Esophagus squamous epithelium (tissue), 5 donors: Measurements from ENCODE around the gene OR56A4. TPM values are rescaled to one million over a fixed set of nuclear protein-coding genes. Genes with fewer than 3 reads are reported as not detected.

Experiments
- DNase-seq: peaks from one replicate; lab custom pipeline; 2025; lab: John Stamatoyannopoulos, UW
- H3K27ac ChIP-seq, 4 donors: fragments of 200-600 bp; sonication (generic); one replicate each; pipeline ENCODE4 v1.5.1; 2016 to 2019; ENCODE audit warnings: mild to moderate bottlenecking in 1 of 4
- H3K27me3 ChIP-seq, 4 donors: fragments of 200-600 bp; sonication (generic); 1 replicate in 3 of 4; 2 replicates in 1 of 4; pipeline versions ENCODE4 v1.5.1 to v1.6.0; 2017 to 2021; ENCODE audit warnings: antibody characterized with exemption in 1 of 4
- H3K36me3 ChIP-seq, 3 donors: fragments of 200-600 bp; sonication (generic); one replicate each; pipeline ENCODE4 v1.5.1; 2016 to 2019
- H3K4me1 ChIP-seq, 3 donors: fragments of 200-600 bp; sonication (generic); one replicate each; pipeline ENCODE4 v1.5.1; 2017 to 2019
- H3K4me3 ChIP-seq, 4 donors: fragments of 200-600 bp; sonication (generic); 1 replicate in 3 of 4; 2 replicates in 1 of 4; pipeline ENCODE4 v1.5.1; 2016 to 2019; ENCODE audit warnings: mild to moderate bottlenecking in 2 of 4, moderate library complexity in 1 of 4
- H3K9me3 ChIP-seq, 3 donors: fragments of 200-600 bp; sonication (generic); one replicate each; pipeline ENCODE4 v1.5.1; 2016 to 2019
- CTCF ChIP-seq, 6 experiments: fragments of 450-650 bp in 4 of 6; fragments of 200-600 bp in 2 of 6; sonication (generic) in 2 of 6; IDR thresholded peaks; one replicate each; pipeline ENCODE4 v1.5.1; 2016 to 2019; ENCODE audit warnings: antibody characterized with exemption in 6 of 6, mild to moderate bottlenecking in 4 of 6, moderate library complexity in 4 of 6
- POLR2A ChIP-seq, 4 donors: fragments of 450-650 bp; IDR thresholded peaks; one replicate each; pipeline ENCODE4 v1.6.1; 2017; ENCODE audit warnings: antibody characterized with exemption in 4 of 4, mild to moderate bottlenecking in 4 of 4, moderate library complexity in 3 of 4
- WGBS, 2 donors: methylation state at CpG; one replicate each; pipeline ENCODE4 v1.1.5; 2018; 5-methylcytosine and 5-hydroxymethylcytosine counted together
- intact Hi-C: fragments of 100-400 bp; cut with DNase I; formaldehyde crosslinking; loops from one replicate; pipeline ENCODE4 v1.15.0; 2022
- total RNA-seq, 4 donors: library from RNA; depleted of rRNA; stranded (reverse); fragments of >200 nt; gene quantifications; one replicate each; pipeline ENCODE4 v1.1.0, GENCODE V29; 2016
- donor health status: DM: yes; HTN: yes; CAD: no.

OR56A4 gene
- total RNA-seq, 4 donors from 2014 or later, result not detected

GRCh38 chr11:6027501-6027900 lies 20.8 kb upstream of the OR56A4 start:
- 64 to 71% methylated on average over 1 of the region's 1 CpG for WGBS, 2 donors
- Histone ChIP-seq H3K27me3 (no peaks in the 10 kb centered on the region), H3K9me3 (no peaks in the 10 kb centered on the region), H3K4me1 (no peaks in the 10 kb centered on the region), H3K4me3 (no peak overlapping the region), H3K36me3 (no peaks in the 10 kb centered on the region), H3K27ac (no peak overlapping the region)
- intact Hi-C loops, result loop anchor here (10.0 kb wide), 1 partner anchor 337 kb away; no protein-coding TSS in a partner anchor
- no peak for DNase-seq
- TF ChIP-seq POLR2A (IDR thresholded peaks at IDR 0.05) (no peak), CTCF (IDR thresholded peaks at IDR 0.05) (no peak)

- 60 to 88% methylated on average over 2 of the region's 2 CpGs for WGBS, 2 donors
- Histone ChIP-seq H3K27ac (no peak overlapping the region), H3K27me3 (no peaks in the 10 kb centered on the region), H3K9me3 (no peaks in the 10 kb centered on the region), H3K4me3 (no peak overlapping the region), H3K4me1 (no peaks in the 10 kb centered on the region), H3K36me3 (no peaks in the 10 kb centered on the region)
- TF ChIP-seq CTCF (IDR thresholded peaks at IDR 0.05), result no peak
- no peak for TF ChIP-seq POLR2A (IDR thresholded peaks at IDR 0.05)
- DNase-seq, result no peak
- intact Hi-C loops, result loop anchor here (10.0 kb wide), 1 partner anchor 340 kb away; no protein-coding TSS in a partner anchor
Observed at GRCh38 chr11:6025056-6025455, 18.3 kb upstream of the OR56A4 start.

- DNase-seq, result no peak
- WGBS, 2 donors, result 0% methylated on average over 4 of the region's 4 CpGs
Observed at GRCh38 chr11:6022956-6023355, 16.2 kb upstream of the OR56A4 start.

GRCh38 chr11:6013042-6013441 lies 6.3 kb upstream of the OR56A4 start:
- no peak for DNase-seq
- TF ChIP-seq POLR2A (IDR thresholded peaks at IDR 0.05) (no peak), CTCF (IDR thresholded peaks at IDR 0.05) (no peak)
- peaks cover 0 to 4% (median 0%) of the 10 kb centered on the region in 4 donors for H3K27me3 ChIP-seq

More at GRCh38 chr11:6022956-6023355, 16.2 kb upstream of the OR56A4 start:
- peak in 5 of 6 experiments; percentile 30 to 50 (median 32) for TF ChIP-seq CTCF (IDR thresholded peaks at IDR 0.05)
- no peak for TF ChIP-seq POLR2A (IDR thresholded peaks at IDR 0.05)
- Histone ChIP-seq H3K27me3 (no peaks in the 10 kb centered on the region), H3K9me3 (no peaks in the 10 kb centered on the region), H3K36me3 (no peaks in the 10 kb centered on the region), H3K27ac (no peak overlapping the region), H3K4me1 (no peaks in the 10 kb centered on the region), H3K4me3 (no peak overlapping the region)
- intact Hi-C loops, result loop anchor here (10.0 kb wide), 1 partner anchor 342 kb away; no protein-coding TSS in a partner anchor

GRCh38 chr11:6012035-6012668 lies 5.4 kb upstream of the OR56A4 start:
- Histone ChIP-seq H3K36me3 (no peaks in the 10 kb centered on the region), H3K4me3 (no peak overlapping the region), H3K27me3 (peaks cover 0 to 4% (median 0%) of the 10 kb centered on the region in 4 donors), H3K9me3 (no peaks in the 10 kb centered on the region), H3K27ac (no peak overlapping the region), H3K4me1 (no peaks in the 10 kb centered on the region)
- intact Hi-C loops, result no loop called here
- no peak for TF ChIP-seq POLR2A (IDR thresholded peaks at IDR 0.05)
- no peak for TF ChIP-seq CTCF (IDR thresholded peaks at IDR 0.05)
- WGBS, 2 donors, result 25 to 51% methylated on average over 1 to 2 of the region's 4 CpGs
- no peak for DNase-seq

More at GRCh38 chr11:6013042-6013441, 6.3 kb upstream of the OR56A4 start:
- H3K4me3 ChIP-seq, result no peak overlapping the region
- no peaks in the 10 kb centered on the region for H3K9me3 ChIP-seq
- no CpG with 5 or more reads among the region's 3 CpGs for WGBS, 2 donors
- no peaks in the 10 kb centered on the region for H3K36me3 ChIP-seq
- H3K4me1 ChIP-seq, result no peaks in the 10 kb centered on the region
- no peak overlapping the region for H3K27ac ChIP-seq
- intact Hi-C loops, result no loop called here
